Left cardiac atrium (tissue), 4 donors: ENCODE measurements around the gene SLC17A7. TPM values are rescaled to one million over a fixed set of nuclear protein-coding genes. Genes with fewer than 3 reads are reported as not detected.
"Not testable (repeated sequence)": the region's sequence is repeated elsewhere in the genome, so short reads cannot be mapped to it uniquely, and the experiment has no call there.

Experiments
- ATAC-seq, 2 donors: fragments of 200-7000 bp; cut with Tn5 transposase; one replicate each; pipeline ENCODE4 v1.9.1; 2020; ENCODE audit warnings: mild to moderate bottlenecking in 2 of 2, moderate library complexity in 2 of 2
- DNase-seq: peaks from one replicate; pipeline ENCODE4 v3.0.0-alpha.2; 2020
- intact Hi-C, 2 donors: fragments of 100-400 bp; cut with DNase I; formaldehyde crosslinking; loops; one replicate each; pipeline versions ENCODE4 v1.14.1 to v1.15.1; 2022 to 2023
- total RNA-seq, 2 donors: library from RNA; stranded (reverse); fragmentation: NEBNext Ultra II Directional; extraction: Animal tissue kit (Norgen Biotek cat#: 25700); gene quantifications; one replicate each; pipeline ENCODE4 v1.2.1, GENCODE V29; 2021
- donor health status: DM: no; HTN: yes; CAD: no.
- donor health status: DM: no; HTN: yes; CAD: no; lungs with severe emphysema.
- donor health status: DM: yes; HTN: yes; CAD: no.
- donor health status: Dilated cardiomyopathy.

Gene SLC17A7
- total RNA-seq, 2 donors from 2014 or later = 1.7 to 2.5 TPM

- DNase-seq, intact Hi-C loops, ATAC-seq: not testable (repeated sequence)
These were observed 32.2 kb upstream of the SLC17A7 start for GRCh38 chr19:49473501-49473867.

- DNase-seq (no peak), ATAC-seq (no peak)
- intact Hi-C loops = no loop called here
These were observed 31.6 kb upstream of the SLC17A7 start for GRCh38 chr19:49472936-49473335.

- DNase-seq = no peak
- ATAC-seq = no peak
- intact Hi-C loops = no loop called here
These were observed 29.3 kb upstream of the SLC17A7 start for GRCh38 chr19:49470615-49470978.

GRCh38 chr19:49469828-49470614 is 28.7 kb upstream of the SLC17A7 start:
- ATAC-seq (no peak), DNase-seq (no peak)
- intact Hi-C loops = no loop called here

- ATAC-seq = peak; percentile 67 to 86
- DNase-seq = peak; percentile 91
- intact Hi-C loops = no loop called here
These were observed 27.6 kb upstream of the SLC17A7 start for GRCh38 chr19:49468746-49469447.

- ATAC-seq (no peak), DNase-seq (no peak)
- intact Hi-C loops = no loop called here
These were observed 26.9 kb upstream of the SLC17A7 start for GRCh38 chr19:49468199-49468598.

GRCh38 chr19:49465371-49465770 is 24.0 kb upstream of the SLC17A7 start:
- intact Hi-C loops = no loop called here
- ATAC-seq (no peak), DNase-seq (no peak)

GRCh38 chr19:49463960-49464740 is 22.8 kb upstream of the SLC17A7 start:
- DNase-seq = no peak
- no peak for ATAC-seq
- intact Hi-C loops = no loop called here

- intact Hi-C loops = no loop called here
- no peak for DNase-seq
- ATAC-seq = no peak
These were observed 21.2 kb upstream of the SLC17A7 start for GRCh38 chr19:49462492-49462891.

- ATAC-seq (no peak), DNase-seq (no peak)
- intact Hi-C loops = no loop called here
These were observed 20.3 kb upstream of the SLC17A7 start for GRCh38 chr19:49461656-49462055.

GRCh38 chr19:49461130-49461529 is 19.8 kb upstream of the SLC17A7 start:
- intact Hi-C loops, ATAC-seq, DNase-seq: not testable (repeated sequence)

- intact Hi-C loops = no loop called here
- no peak for ATAC-seq
- no peak for DNase-seq
These were observed 18.1 kb upstream of the SLC17A7 start for GRCh38 chr19:49459388-49459787.

- DNase-seq (no peak), ATAC-seq (no peak)
- intact Hi-C loops = no loop called here
These were observed 17.2 kb upstream of the SLC17A7 start for GRCh38 chr19:49458567-49458903.

- no peak for ATAC-seq
These were observed 15.0 kb upstream of the SLC17A7 start for GRCh38 chr19:49456326-49456725.

GRCh38 chr19:49455773-49456172 is 14.4 kb upstream of the SLC17A7 start:
- DNase-seq (no peak), ATAC-seq (no peak)
- intact Hi-C loops = no loop called here

More at GRCh38 chr19:49456326-49456725, 15.0 kb upstream of the SLC17A7 start:
- DNase-seq = no peak
- intact Hi-C loops = no loop called here

- intact Hi-C loops = no loop called here
- no peak for DNase-seq
These were observed 12.5 kb upstream of the SLC17A7 start for GRCh38 chr19:49453757-49454240.

GRCh38 chr19:49453013-49453756 is 11.9 kb upstream of the SLC17A7 start, which contains the start of gene ALDH16A1:
ALDH16A1 (plus strand) TSS chr19:49453225; CDS start chr19:49453332, 107 bp downstream.
- DNase-seq (peak; percentile 98), ATAC-seq (peak; percentile 94)
- intact Hi-C loops = no loop called here

More at GRCh38 chr19:49453757-49454240, 12.5 kb upstream of the SLC17A7 start:
- no peak for ATAC-seq

- intact Hi-C loops = no loop called here
- DNase-seq = peak; percentile 98
- peak; percentile 83 to 85 for ATAC-seq
These were observed 10.3 kb upstream of the SLC17A7 start, which contains the start of gene PIH1D1 for GRCh38 chr19:49451430-49452181. PIH1D1 (minus strand) TSS chr19:49451814; CDS start chr19:49451574, 240 bp downstream.
